Naive B cell (primary cell): ENCODE measurements around the gene LMOD2. TPM values are rescaled to one million over a fixed set of nuclear protein-coding genes. Genes with fewer than 3 reads are reported as not detected.
A peak's percentile ranks its signal among the peaks of the same experiment; 100 is the strongest.

Experiments used
- ATAC-seq, 2 donors: fragments of 150-1000 bp; cut with Tn5 transposase; 2 replicates each; pipeline ENCODE4 v1.10.0; 2021; ENCODE audit warnings: low read depth in 2 of 2, mild to moderate bottlenecking in 2 of 2, moderate library complexity in 2 of 2
- DNase-seq: peaks from one replicate; pipeline ENCODE4 v3.0.0; 2022
- H3K27ac Mint-ChIP-seq, 6 donors: one replicate each; pipeline ENCODE4 v1.8.0; 2020 to 2022; ENCODE audit warnings: mild to moderate bottlenecking in 6 of 6, mixed read lengths in 6 of 6, moderate library complexity in 5 of 6, inconsistent platforms in 2 of 6
- H3K27me3 Mint-ChIP-seq, 3 donors: one replicate each; pipeline ENCODE4 v1.8.0; 2021 to 2022; ENCODE audit warnings: mixed read lengths in 3 of 3, mild to moderate bottlenecking in 1 of 3
- H3K36me3 Mint-ChIP-seq, 2 donors: one replicate each; pipeline ENCODE4 v1.8.0; 2020 to 2022; ENCODE audit warnings: mixed read lengths in 2 of 2, inconsistent platforms in 1 of 2, mild to moderate bottlenecking in 1 of 2
- H3K4me1 Mint-ChIP-seq, 3 donors: one replicate each; pipeline ENCODE4 v1.8.0; 2020 to 2022; ENCODE audit warnings: mixed read lengths in 3 of 3, inconsistent platforms in 1 of 3, mild to moderate bottlenecking in 1 of 3, moderate library complexity in 1 of 3
- H3K4me3 Mint-ChIP-seq, 8 donors: one replicate each; pipeline ENCODE4 v1.8.0; 2020 to 2022; ENCODE audit warnings: mild to moderate bottlenecking in 8 of 8, mixed read lengths in 8 of 8, moderate library complexity in 8 of 8, inconsistent platforms in 2 of 8
- H3K9me3 Mint-ChIP-seq, 7 donors: one replicate each; pipeline ENCODE4 v1.8.0; 2020 to 2022; ENCODE audit warnings: mixed read lengths in 7 of 7, mild to moderate bottlenecking in 5 of 7, inconsistent platforms in 2 of 7, moderate library complexity in 1 of 7
- polyA plus RNA-seq, 6 donors: library from polyadenylated mRNA; unstranded; fragments of 300-500 nt; fragmentation: Illumina TruSeq; gene quantifications; one replicate each; pipeline ENCODE4 v1.2.3, GENCODE V29; 2021; ENCODE audit warnings: low read depth in 6 of 6

LMOD2 gene
- polyA plus RNA-seq, 6 donors from 2014 or later = 0.22 to 0.45 TPM; not detected in 4

GRCh38 chr7:123687727-123688126 is 32.1 kb downstream of the LMOD2 start:
- H3K4me1 Mint-ChIP-seq = no peaks in the 10 kb centered on the region
- H3K27me3 Mint-ChIP-seq = no peaks in the 10 kb centered on the region
- DNase-seq = no peak
- H3K27ac Mint-ChIP-seq = peak overlapping the region in 1 of 6 donors; percentile 23
- ATAC-seq = no peak
- peaks cover 0 to 7% of the 10 kb centered on the region in 2 donors for H3K36me3 Mint-ChIP-seq
- no peaks in the 10 kb centered on the region for H3K9me3 Mint-ChIP-seq
- no peak overlapping the region for H3K4me3 Mint-ChIP-seq

- no peaks in the 10 kb centered on the region for H3K27me3 Mint-ChIP-seq
- no peaks in the 10 kb centered on the region for H3K4me1 Mint-ChIP-seq
- H3K27ac Mint-ChIP-seq = no peak overlapping the region
- no peak overlapping the region for H3K4me3 Mint-ChIP-seq
- ATAC-seq = no peak
- H3K36me3 Mint-ChIP-seq = peaks cover 0 to 7% of the 10 kb centered on the region in 2 donors
- H3K9me3 Mint-ChIP-seq = no peaks in the 10 kb centered on the region
- DNase-seq = no peak
These were observed 33.6 kb downstream of the LMOD2 start for GRCh38 chr7:123689250-123689649.

- Mint-ChIP-seq H3K27ac (no peak overlapping the region), H3K36me3 (peaks cover 7 to 9% of the 10 kb centered on the region in 2 donors), H3K4me3 (no peak overlapping the region), H3K4me1 (no peaks in the 10 kb centered on the region), H3K27me3 (no peaks in the 10 kb centered on the region), H3K9me3 (no peaks in the 10 kb centered on the region)
- ATAC-seq (no peak), DNase-seq (no peak)
These were observed 34.9 kb downstream of the LMOD2 start for GRCh38 chr7:123690550-123690949.

- DNase-seq (no peak), ATAC-seq (no peak)
- Mint-ChIP-seq H3K27me3 (no peaks in the 10 kb centered on the region), H3K27ac (no peak overlapping the region), H3K36me3 (peaks cover 7 to 19% of the 10 kb centered on the region in 2 donors), H3K4me1 (no peaks in the 10 kb centered on the region), H3K9me3 (no peaks in the 10 kb centered on the region), H3K4me3 (no peak overlapping the region)
These were observed 36.8 kb downstream of the LMOD2 start for GRCh38 chr7:123692471-123692877.

GRCh38 chr7:123695944-123696677 is 40.4 kb downstream of the LMOD2 start:
- Mint-ChIP-seq H3K36me3 (peaks cover 0 to 19% of the 10 kb centered on the region in 2 donors), H3K27me3 (no peaks in the 10 kb centered on the region), H3K4me3 (no peak overlapping the region), H3K27ac (peak overlapping the region in 1 of 6 donors; percentile 13), H3K9me3 (no peaks in the 10 kb centered on the region), H3K4me1 (no peaks in the 10 kb centered on the region)
- no peak for ATAC-seq
- no peak for DNase-seq

GRCh38 chr7:123705211-123705901 is 49.7 kb downstream of the LMOD2 start:
- DNase-seq (no peak), ATAC-seq (no peak)
- peaks cover 11 to 16% of the 10 kb centered on the region in 2 donors for H3K36me3 Mint-ChIP-seq
- no peaks in the 10 kb centered on the region for H3K4me1 Mint-ChIP-seq
- H3K9me3 Mint-ChIP-seq = no peaks in the 10 kb centered on the region
- peak overlapping the region in 2 of 6 donors; percentile 3 to 7 for H3K27ac Mint-ChIP-seq
- no peak overlapping the region for H3K4me3 Mint-ChIP-seq
- no peaks in the 10 kb centered on the region for H3K27me3 Mint-ChIP-seq

- H3K27me3 Mint-ChIP-seq = no peaks in the 10 kb centered on the region
- peaks cover 9 to 16% of the 10 kb centered on the region in 2 donors for H3K36me3 Mint-ChIP-seq
- no peak for DNase-seq
- H3K4me3 Mint-ChIP-seq = no peak overlapping the region
- H3K27ac Mint-ChIP-seq = no peak overlapping the region
- ATAC-seq = no peak
- peaks cover 1 to 14% (median 9%) of the 10 kb centered on the region in 3 donors for H3K4me1 Mint-ChIP-seq
- no peaks in the 10 kb centered on the region for H3K9me3 Mint-ChIP-seq
These were observed 53.9 kb downstream of the LMOD2 start for GRCh38 chr7:123709525-123709924.

GRCh38 chr7:123710683-123711082 is 55.0 kb downstream of the LMOD2 start:
- Mint-ChIP-seq H3K9me3 (no peaks in the 10 kb centered on the region), H3K4me1 (peaks cover 2 to 26% (median 19%) of the 10 kb centered on the region in 3 donors), H3K27ac (peak overlapping the region in 1 of 6 donors; percentile 33), H3K27me3 (no peaks in the 10 kb centered on the region), H3K36me3 (peaks cover 0 to 11% of the 10 kb centered on the region in 2 donors), H3K4me3 (no peak overlapping the region)
- ATAC-seq (no peak), DNase-seq (no peak)

- no peak for ATAC-seq
- H3K27ac Mint-ChIP-seq = peak overlapping the region in 3 of 6 donors; percentile 1 to 85 (median 34)
- no peaks in the 10 kb centered on the region for H3K27me3 Mint-ChIP-seq
- peaks cover 0 to 11% of the 10 kb centered on the region in 2 donors for H3K36me3 Mint-ChIP-seq
- no peak for DNase-seq
- peaks cover 2 to 26% (median 23%) of the 10 kb centered on the region in 3 donors for H3K4me1 Mint-ChIP-seq
- no peak overlapping the region for H3K4me3 Mint-ChIP-seq
- no peaks in the 10 kb centered on the region for H3K9me3 Mint-ChIP-seq
These were observed 56.2 kb downstream of the LMOD2 start for GRCh38 chr7:123711832-123712293.

GRCh38 chr7:123712619-123713018 is 57.0 kb downstream of the LMOD2 start:
- no peaks in the 10 kb centered on the region for H3K27me3 Mint-ChIP-seq
- no peak overlapping the region for H3K4me3 Mint-ChIP-seq
- peaks cover 0 to 15% of the 10 kb centered on the region in 2 donors for H3K36me3 Mint-ChIP-seq
- peak overlapping the region in 1 of 6 donors; percentile 1 for H3K27ac Mint-ChIP-seq
- no peak for DNase-seq
- peaks cover 2 to 26% (median 23%) of the 10 kb centered on the region in 3 donors for H3K4me1 Mint-ChIP-seq
- H3K9me3 Mint-ChIP-seq = no peaks in the 10 kb centered on the region
- no peak for ATAC-seq

Other genes with a start within 250 kb of the LMOD2 start
- under 1 TPM in 1 of 6 donors, not detected in 5; 0.08 TPM for gene IQUB, start 121.3 kb upstream of the LMOD2 start, polyA plus RNA-seq
- gene NDUFA5, start 98.0 kb upstream of the LMOD2 start, polyA plus RNA-seq = 100 to 1,000 TPM in 1 of 6 donors, 10 to 100 TPM in 5; 73.7 to 104 (median 84.3) TPM
- under 1 TPM in 4 of 6 donors, not detected in 2; 0.20 to 0.46 (median 0.30) TPM for gene ASB15, start 54.0 kb upstream of the LMOD2 start, polyA plus RNA-seq
- 1 to 10 TPM in 5 of 6 donors, under 1 TPM in 1; 0.63 to 3.9 (median 3.3) TPM for gene WASL, start 93.1 kb downstream of the LMOD2 start, polyA plus RNA-seq
- not detected for gene HYAL4, start 189.3 kb downstream of the LMOD2 start, polyA plus RNA-seq